ENCODE results near the gene TMEM198.

- TF ChIP-seq CTCF (IDR thresholded peaks at IDR 0.05) (no peak), EZH2 (IDR thresholded peaks at IDR 0.05; ENCODE audit: borderline replicate concordance, insufficient read depth, low read depth, low read length, poor library complexity, severe bottlenecking) (no peak)
Measured at GRCh38 chr2:219551441-219552381, 7.9 kb downstream of the TMEM198 start.

Data from B cell (primary cell).